ENCODE results near the gene SNRPA. TPM values are rescaled to one million over a fixed set of nuclear protein-coding genes. Genes with fewer than 3 reads are reported as not detected.
A peak's percentile ranks its signal among the peaks of the same experiment; 100 is the strongest.

The SNRPA gene
- total RNA-seq, 2 donors from 2014 or later, result 70.3 to 92.2 TPM

GRCh38 chr19:40777937-40778705 is 27.1 kb downstream of the SNRPA start, which contains the start of gene RAB4B:
RAB4B (plus strand) TSS chr19:40778247; CDS start chr19:40778376, 129 bp downstream.
- Histone ChIP-seq H3K4me3 (peak within 1 kb of the TSS; percentile 74 to 79), H3K27me3 (replicated peaks; ENCODE audit: insufficient read depth) (no peaks in the 10 kb centered on the region), H3K36me3 (no peaks in the 10 kb centered on the region), H3K9me3 (no peaks in the 10 kb centered on the region), H3K4me1 (replicated peaks) (no peaks in the 10 kb centered on the region), H3K27ac (peak within 1 kb of the TSS; percentile 96 to 98)
- TF ChIP-seq, protein P1, sequence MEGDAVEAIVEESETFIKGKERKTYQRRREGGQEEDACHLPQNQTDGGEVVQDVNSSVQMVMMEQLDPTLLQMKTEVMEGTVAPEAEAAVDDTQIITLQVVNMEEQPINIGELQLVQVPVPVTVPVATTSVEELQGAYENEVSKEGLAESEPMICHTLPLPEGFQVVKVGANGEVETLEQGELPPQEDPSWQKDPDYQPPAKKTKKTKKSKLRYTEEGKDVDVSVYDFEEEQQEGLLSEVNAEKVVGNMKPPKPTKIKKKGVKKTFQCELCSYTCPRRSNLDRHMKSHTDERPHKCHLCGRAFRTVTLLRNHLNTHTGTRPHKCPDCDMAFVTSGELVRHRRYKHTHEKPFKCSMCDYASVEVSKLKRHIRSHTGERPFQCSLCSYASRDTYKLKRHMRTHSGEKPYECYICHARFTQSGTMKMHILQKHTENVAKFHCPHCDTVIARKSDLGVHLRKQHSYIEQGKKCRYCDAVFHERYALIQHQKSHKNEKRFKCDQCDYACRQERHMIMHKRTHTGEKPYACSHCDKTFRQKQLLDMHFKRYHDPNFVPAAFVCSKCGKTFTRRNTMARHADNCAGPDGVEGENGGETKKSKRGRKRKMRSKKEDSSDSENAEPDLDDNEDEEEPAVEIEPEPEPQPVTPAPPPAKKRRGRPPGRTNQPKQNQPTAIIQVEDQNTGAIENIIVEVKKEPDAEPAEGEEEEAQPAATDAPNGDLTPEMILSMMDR (IDR thresholded peaks at IDR 0.05), result peak in 3 of 4 experiments; percentile 11 to 59 (median 36)
- peak; percentile 86 for TF ChIP-seq POLR2A (IDR thresholded peaks at IDR 0.05)
- TF ChIP-seq POLR2AphosphoS5 (IDR thresholded peaks at IDR 0.05), result peak; percentile 89
- peak; percentile 100 for DNase-seq (ENCODE audit: low spot score)
- intact Hi-C loops (cut with DNase I), result no loop called here
- under 1% methylated on average over 55 of the region's 56 CpGs for WGBS

- 10% methylated on average over 7 of the region's 7 CpGs for WGBS
- intact Hi-C loops (cut with DNase I), result no loop called here
- TF ChIP-seq POLR2AphosphoS5 (IDR thresholded peaks at IDR 0.05), result no peak
- TF ChIP-seq, protein P1 (IDR thresholded peaks at IDR 0.05), result no peak
- no peak for TF ChIP-seq POLR2A (IDR thresholded peaks at IDR 0.05)
- Histone ChIP-seq H3K4me3 (peak overlapping the region; percentile 74 to 79), H3K27ac (peak overlapping the region; percentile 96 to 98), H3K27me3 (replicated peaks; ENCODE audit: insufficient read depth) (no peaks in the 10 kb centered on the region), H3K9me3 (no peaks in the 10 kb centered on the region), H3K36me3 (no peaks in the 10 kb centered on the region), H3K4me1 (replicated peaks) (no peaks in the 10 kb centered on the region)
- DNase-seq (ENCODE audit: low spot score), result no peak
Measured at GRCh38 chr19:40778706-40779284, 27.8 kb downstream of the SNRPA start.

- TF ChIP-seq, protein P1 (IDR thresholded peaks at IDR 0.05), result no peak
- TF ChIP-seq POLR2A (IDR thresholded peaks at IDR 0.05), result no peak
- TF ChIP-seq POLR2AphosphoS5 (IDR thresholded peaks at IDR 0.05), result no peak
- DNase-seq (ENCODE audit: low spot score), result no peak
- H3K4me1 ChIP-seq (replicated peaks), result no peaks in the 10 kb centered on the region
- intact Hi-C loops (cut with DNase I), result no loop called here
- H3K36me3 ChIP-seq, result no peaks in the 10 kb centered on the region
- H3K27ac ChIP-seq, result no peak overlapping the region
- H3K27me3 ChIP-seq (replicated peaks; ENCODE audit: insufficient read depth), result no peaks in the 10 kb centered on the region
- no peak overlapping the region for H3K4me3 ChIP-seq
- H3K9me3 ChIP-seq, result no peaks in the 10 kb centered on the region
- WGBS, result 97% methylated on average over 5 of the region's 5 CpGs
Measured at GRCh38 chr19:40780582-40780981, 29.6 kb downstream of the SNRPA start.

DNA sequence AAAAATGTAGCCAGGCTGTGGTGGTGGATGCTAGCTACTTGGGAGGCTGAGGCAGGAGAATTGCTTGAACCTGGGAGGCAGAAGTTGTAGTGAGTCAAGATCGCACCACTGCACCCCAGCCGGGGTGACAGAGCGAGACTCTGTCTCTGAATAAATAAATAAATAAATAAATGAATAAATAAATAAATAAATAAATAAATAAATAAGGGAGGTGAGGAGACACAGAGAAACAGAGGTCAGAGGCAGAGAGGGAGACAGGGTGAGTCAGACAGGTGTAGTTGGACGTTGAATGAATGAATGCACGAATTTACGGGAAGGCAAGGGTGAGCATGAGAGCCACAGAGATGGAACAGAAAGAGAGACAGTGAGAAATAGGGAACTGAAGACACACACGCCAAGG is 30.1 kb downstream of the SNRPA start:
- TF ChIP-seq, protein P1 (IDR thresholded peaks at IDR 0.05), result no peak
- TF ChIP-seq POLR2AphosphoS5 (IDR thresholded peaks at IDR 0.05) (no peak), POLR2A (IDR thresholded peaks at IDR 0.05) (no peak)
- no peak overlapping the region for H3K27ac ChIP-seq
- H3K4me3 ChIP-seq, result no peak overlapping the region
- H3K4me1 ChIP-seq (replicated peaks), result no peaks in the 10 kb centered on the region
- DNase-seq (ENCODE audit: low spot score), result no peak
- intact Hi-C loops (cut with DNase I), result no loop called here
- H3K9me3 ChIP-seq, result no peaks in the 10 kb centered on the region
- H3K36me3 ChIP-seq, result no peaks in the 10 kb centered on the region
- WGBS, result 95% methylated on average over 7 of the region's 7 CpGs
- no peaks in the 10 kb centered on the region for H3K27me3 ChIP-seq (replicated peaks; ENCODE audit: insufficient read depth)
